ENCODE results near the gene EBF3. TPM values are rescaled to one million over a fixed set of nuclear protein-coding genes. Genes with fewer than 3 reads are reported as not detected.

Gene EBF3
- total RNA-seq, 1 experiment from 2014 or later, result 0.12 TPM

DNA sequence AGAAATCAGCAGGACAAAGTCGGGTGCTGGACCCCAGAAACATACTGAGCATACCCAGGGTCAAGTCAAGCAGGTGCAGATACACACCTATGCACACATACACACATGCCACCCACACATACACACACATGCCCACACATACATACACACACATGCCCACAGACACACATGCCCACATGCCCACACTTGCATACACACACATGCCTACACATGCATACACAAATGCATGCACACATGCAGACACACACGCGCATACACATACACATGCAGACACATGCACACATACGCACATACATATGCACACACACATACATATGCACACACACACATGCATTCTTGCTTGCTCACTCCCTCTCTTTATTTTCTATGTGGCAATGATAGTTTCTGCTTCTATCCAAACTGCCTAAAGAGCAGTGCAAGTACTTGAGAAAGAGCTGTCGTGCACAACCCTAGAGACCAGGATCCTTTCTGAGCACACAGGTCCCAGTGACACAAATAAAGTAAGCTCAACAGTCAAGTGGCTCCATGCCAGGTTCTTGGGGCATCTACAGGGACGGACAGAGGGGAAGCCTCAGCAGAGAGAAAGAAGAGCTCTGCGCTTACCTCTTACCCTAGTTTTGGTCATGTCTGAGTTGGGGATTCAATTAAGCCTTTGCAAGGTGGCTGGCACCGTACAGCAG lies 83.7 kb downstream of the EBF3 start:
- H3K4me1 ChIP-seq (ENCODE audit: control insufficient read depth in 1 of 2, insufficient read depth in 2 of 2, low read length in 2 of 2), result no peaks in the 10 kb centered on the region
- intact Hi-C loops (cut with micrococcal nuclease), result loop anchor here (10.0 kb wide), 1 partner anchor 294 kb away; no protein-coding TSS in a partner anchor
- ChIA-PET RAD21 (ENCODE audit: low non-redundant PET in 1 of 2, low total read pairs in 2 of 2, uncharacterized antibody in 2 of 2, unreplicated experiment in 2 of 2) (no interaction called here), POLR2A (no interaction called here), CTCF (no interaction called here)
- TF ChIP-seq EGR1 (IDR thresholded peaks at IDR 0.05; ENCODE audit: low read depth), result no peak
- no peak for TF ChIP-seq SP1 (IDR thresholded peaks at IDR 0.05; ENCODE audit: low read depth)
- TF ChIP-seq ZNF274 (IDR thresholded peaks at IDR 0.05; ENCODE audit: low read depth, low read length), result no peak
- TF ChIP-seq, protein P1, sequence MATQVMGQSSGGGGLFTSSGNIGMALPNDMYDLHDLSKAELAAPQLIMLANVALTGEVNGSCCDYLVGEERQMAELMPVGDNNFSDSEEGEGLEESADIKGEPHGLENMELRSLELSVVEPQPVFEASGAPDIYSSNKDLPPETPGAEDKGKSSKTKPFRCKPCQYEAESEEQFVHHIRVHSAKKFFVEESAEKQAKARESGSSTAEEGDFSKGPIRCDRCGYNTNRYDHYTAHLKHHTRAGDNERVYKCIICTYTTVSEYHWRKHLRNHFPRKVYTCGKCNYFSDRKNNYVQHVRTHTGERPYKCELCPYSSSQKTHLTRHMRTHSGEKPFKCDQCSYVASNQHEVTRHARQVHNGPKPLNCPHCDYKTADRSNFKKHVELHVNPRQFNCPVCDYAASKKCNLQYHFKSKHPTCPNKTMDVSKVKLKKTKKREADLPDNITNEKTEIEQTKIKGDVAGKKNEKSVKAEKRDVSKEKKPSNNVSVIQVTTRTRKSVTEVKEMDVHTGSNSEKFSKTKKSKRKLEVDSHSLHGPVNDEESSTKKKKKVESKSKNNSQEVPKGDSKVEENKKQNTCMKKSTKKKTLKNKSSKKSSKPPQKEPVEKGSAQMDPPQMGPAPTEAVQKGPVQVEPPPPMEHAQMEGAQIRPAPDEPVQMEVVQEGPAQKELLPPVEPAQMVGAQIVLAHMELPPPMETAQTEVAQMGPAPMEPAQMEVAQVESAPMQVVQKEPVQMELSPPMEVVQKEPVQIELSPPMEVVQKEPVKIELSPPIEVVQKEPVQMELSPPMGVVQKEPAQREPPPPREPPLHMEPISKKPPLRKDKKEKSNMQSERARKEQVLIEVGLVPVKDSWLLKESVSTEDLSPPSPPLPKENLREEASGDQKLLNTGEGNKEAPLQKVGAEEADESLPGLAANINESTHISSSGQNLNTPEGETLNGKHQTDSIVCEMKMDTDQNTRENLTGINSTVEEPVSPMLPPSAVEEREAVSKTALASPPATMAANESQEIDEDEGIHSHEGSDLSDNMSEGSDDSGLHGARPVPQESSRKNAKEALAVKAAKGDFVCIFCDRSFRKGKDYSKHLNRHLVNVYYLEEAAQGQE (IDR thresholded peaks at IDR 0.05; ENCODE audit: low read depth), result no peak
- no peak for TF ChIP-seq POLR2A (IDR thresholded peaks at IDR 0.05; ENCODE audit: borderline replicate concordance, extremely low read depth, insufficient read depth, insufficient read length)
- no peak for TF ChIP-seq EZH2phosphoT487 (IDR thresholded peaks at IDR 0.05; ENCODE audit: borderline replicate concordance)
- TF ChIP-seq ELF1 (IDR thresholded peaks at IDR 0.05; ENCODE audit: borderline replicate concordance, low read depth), result no peak
- TF ChIP-seq CEBPB (IDR thresholded peaks at IDR 0.05; ENCODE audit: low read depth), result no peak
- TF ChIP-seq, protein P2, sequence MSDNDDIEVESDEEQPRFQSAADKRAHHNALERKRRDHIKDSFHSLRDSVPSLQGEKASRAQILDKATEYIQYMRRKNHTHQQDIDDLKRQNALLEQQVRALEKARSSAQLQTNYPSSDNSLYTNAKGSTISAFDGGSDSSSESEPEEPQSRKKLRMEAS (IDR thresholded peaks at IDR 0.05), result no peak
- no peak for TF ChIP-seq POLR2AphosphoS5 (IDR thresholded peaks at IDR 0.05; ENCODE audit: low read depth, low read length)
- TF ChIP-seq CBX3 (IDR thresholded peaks at IDR 0.05; ENCODE audit: low read depth), result no peak
- no peak overlapping the region for H3K9ac ChIP-seq (ENCODE audit: low read length)
- H3K36me3 ChIP-seq (ENCODE audit: control insufficient read depth in 1 of 2, insufficient read depth in 2 of 2, low read length in 2 of 2), result no peaks in the 10 kb centered on the region
- H3K9me3 ChIP-seq (ENCODE audit: control insufficient read depth in 1 of 2, insufficient read depth in 1 of 2, low read depth in 1 of 2, low read length in 2 of 2), result no peaks in the 10 kb centered on the region
- no peak overlapping the region for H3K27ac ChIP-seq (ENCODE audit: low read depth, low read length)
- DNase-seq (ENCODE audit: low read depth, low spot score) (no peak), ATAC-seq (no peak)
- H3K9me2 ChIP-seq (ENCODE audit: insufficient read depth), result no peaks in the 10 kb centered on the region
- H2AFZ ChIP-seq (ENCODE audit: low read depth, low read length, poor library complexity, severe bottlenecking), result no peak overlapping the region
- H3K4me3 ChIP-seq (replicated peaks in 1 of 2; ENCODE audit: low read depth in 1 of 2, low read length in 2 of 2), result no peak overlapping the region
- H4K20me1 ChIP-seq (ENCODE audit: insufficient read depth), result no peaks in the 10 kb centered on the region
- no peaks in the 10 kb centered on the region for H3K79me2 ChIP-seq (ENCODE audit: insufficient read depth, low read length)
- 0 out of 2 replicates have a peak, but pooled peaks cover 4% of the 10 kb centered on the region for H3K27me3 ChIP-seq (ENCODE audit: insufficient read depth, low read length)
- BruUV-seq (replicated peaks), result no TSS peak
- H3K4me2 ChIP-seq (ENCODE audit: low read length), result no peak overlapping the region

All from HCT116 (cell line).